Tibial artery (tissue), 4 donors: Measurements from ENCODE around the gene C19orf25.

ENCODE experiments used
- DNase-seq, 2 donors: peaks; one replicate each; pipeline ENCODE4 v3.0.0-alpha.2; 2019
- H3K27ac ChIP-seq, 2 donors: fragments of 200-600 bp; sonication (generic) in 1 of 2; 1 replicate in 1 of 2; 2 replicates in 1 of 2; pipeline ENCODE4 v1.5.1; 2018 to 2019; ENCODE audit warnings: mild to moderate bottlenecking in 1 of 2
- H3K27me3 ChIP-seq, 2 donors: fragments of 200-600 bp; sonication (generic) in 1 of 2; one replicate each; pipeline versions ENCODE4 v1.5.1 to v1.6.0; 2016 to 2019
- H3K36me3 ChIP-seq, 3 donors: fragments of 200-600 bp; sonication (generic) in 2 of 3; one replicate each; pipeline ENCODE4 v1.5.1; 2016 to 2019; ENCODE audit warnings: mild to moderate bottlenecking in 2 of 3
- H3K4me1 ChIP-seq, 4 donors: fragments of 200-600 bp; sonication (generic) in 2 of 4; 1 replicate in 3 of 4; 2 replicates in 1 of 4; pipeline ENCODE4 v1.5.1; 2016 to 2019
- H3K4me3 ChIP-seq, 2 donors: fragments of 200-600 bp; sonication (generic) in 1 of 2; 1 replicate in 1 of 2; 2 replicates in 1 of 2; pipeline ENCODE4 v1.5.1; 2018 to 2019; ENCODE audit warnings: mild to moderate bottlenecking in 2 of 2
- H3K9me3 ChIP-seq, 3 donors: fragments of 200-600 bp; sonication (generic) in 1 of 3; one replicate each; pipeline ENCODE4 v1.5.1; 2016 to 2019
- intact Hi-C: fragments of 100-400 bp; cut with DNase I; formaldehyde crosslinking; loops from one replicate; pipeline ENCODE4 v1.15.0; 2023; ENCODE audit warnings: low total_unique reads
- TF ChIP-seq, protein P1 (sequence below), 2 experiments: fragments of 200-600 bp in 1 of 2; fragments of 450-650 bp in 1 of 2; IDR thresholded peaks; one replicate each; pipeline ENCODE4 v1.5.1; 2017 to 2019; ENCODE audit warnings: antibody characterized with exemption in 2 of 2, mild to moderate bottlenecking in 1 of 2, moderate library complexity in 1 of 2

C19orf25 gene

DNA sequence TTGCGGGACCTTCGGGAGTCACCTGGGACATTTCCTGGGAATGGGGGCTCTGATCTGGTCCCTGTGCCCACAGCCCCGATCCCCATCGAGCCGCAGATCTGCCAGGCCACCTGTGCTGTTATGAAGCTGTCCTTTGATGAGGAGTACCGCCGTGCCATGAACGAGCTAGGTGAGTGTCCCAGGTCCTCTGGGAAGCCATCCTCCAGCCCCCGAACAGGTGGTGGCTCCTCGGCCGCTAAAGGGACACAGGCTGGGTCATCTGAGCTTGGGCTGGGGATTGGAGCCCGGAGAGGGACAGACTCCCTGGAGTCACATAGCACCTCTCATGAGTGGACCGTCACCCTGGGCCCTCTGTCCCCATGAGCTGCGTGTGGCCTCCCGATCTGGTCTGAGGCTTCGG is 21.1 kb downstream of the C19orf25 start:
- peaks cover 0 to 38% (median 21%) of the 10 kb centered on the region in 4 donors for H3K4me1 ChIP-seq
- H3K27ac ChIP-seq, result no peak overlapping the region
- H3K9me3 ChIP-seq, result no peaks in the 10 kb centered on the region
- no peak for DNase-seq
- TF ChIP-seq, protein P1, sequence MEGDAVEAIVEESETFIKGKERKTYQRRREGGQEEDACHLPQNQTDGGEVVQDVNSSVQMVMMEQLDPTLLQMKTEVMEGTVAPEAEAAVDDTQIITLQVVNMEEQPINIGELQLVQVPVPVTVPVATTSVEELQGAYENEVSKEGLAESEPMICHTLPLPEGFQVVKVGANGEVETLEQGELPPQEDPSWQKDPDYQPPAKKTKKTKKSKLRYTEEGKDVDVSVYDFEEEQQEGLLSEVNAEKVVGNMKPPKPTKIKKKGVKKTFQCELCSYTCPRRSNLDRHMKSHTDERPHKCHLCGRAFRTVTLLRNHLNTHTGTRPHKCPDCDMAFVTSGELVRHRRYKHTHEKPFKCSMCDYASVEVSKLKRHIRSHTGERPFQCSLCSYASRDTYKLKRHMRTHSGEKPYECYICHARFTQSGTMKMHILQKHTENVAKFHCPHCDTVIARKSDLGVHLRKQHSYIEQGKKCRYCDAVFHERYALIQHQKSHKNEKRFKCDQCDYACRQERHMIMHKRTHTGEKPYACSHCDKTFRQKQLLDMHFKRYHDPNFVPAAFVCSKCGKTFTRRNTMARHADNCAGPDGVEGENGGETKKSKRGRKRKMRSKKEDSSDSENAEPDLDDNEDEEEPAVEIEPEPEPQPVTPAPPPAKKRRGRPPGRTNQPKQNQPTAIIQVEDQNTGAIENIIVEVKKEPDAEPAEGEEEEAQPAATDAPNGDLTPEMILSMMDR (IDR thresholded peaks at IDR 0.05), result no peak
- H3K4me3 ChIP-seq, result no peak overlapping the region
- H3K36me3 ChIP-seq, result peaks cover 9 to 16% (median 10%) of the 10 kb centered on the region in 3 donors
- H3K27me3 ChIP-seq, result peaks cover 3 to 59% of the 10 kb centered on the region in 2 donors
- intact Hi-C loops, result no loop called here

DNA sequence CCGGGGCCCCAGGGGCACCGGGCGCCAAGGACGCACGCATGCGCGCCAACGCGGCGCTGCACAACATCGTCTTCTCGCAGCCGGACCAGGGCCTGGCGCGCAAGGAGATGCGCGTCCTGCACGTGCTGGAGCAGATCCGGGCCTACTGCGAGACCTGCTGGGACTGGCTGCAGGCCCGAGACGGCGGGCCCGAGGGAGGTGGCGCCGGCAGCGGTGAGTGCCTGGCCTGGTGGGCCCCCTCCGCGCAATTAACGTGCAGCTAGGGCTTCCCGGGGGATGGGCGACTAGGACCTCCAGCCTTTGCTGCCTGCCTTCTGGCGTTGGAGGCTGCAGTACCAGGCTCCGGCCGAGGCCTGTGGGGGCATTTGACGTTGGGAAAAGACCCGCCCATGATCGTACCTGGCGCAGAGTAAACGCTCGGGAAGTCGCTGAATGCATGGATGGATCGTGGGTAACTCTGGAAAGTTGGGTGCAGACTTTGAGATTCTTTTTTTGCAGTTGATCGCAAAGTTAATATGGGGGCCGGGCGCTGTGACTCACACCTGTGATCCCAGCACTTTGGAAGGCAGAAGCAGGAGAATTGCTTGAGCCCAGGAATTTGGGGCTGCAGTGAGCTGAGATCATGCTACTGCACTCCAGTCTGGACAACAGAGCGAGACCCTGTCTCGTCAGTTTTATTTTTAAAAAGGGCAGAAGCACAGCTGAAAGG is 21.8 kb downstream of the C19orf25 start:
- Histone ChIP-seq H3K4me1 (peaks cover 0 to 45% (median 24%) of the 10 kb centered on the region in 4 donors), H3K4me3 (no peak overlapping the region), H3K9me3 (no peaks in the 10 kb centered on the region), H3K27ac (no peak overlapping the region), H3K36me3 (peaks cover 9 to 16% (median 10%) of the 10 kb centered on the region in 3 donors), H3K27me3 (peaks cover 3 to 67% of the 10 kb centered on the region in 2 donors)
- intact Hi-C loops, result no loop called here
- TF ChIP-seq, protein P1 (IDR thresholded peaks at IDR 0.05), result no peak
- DNase-seq, result no peak

DNA sequence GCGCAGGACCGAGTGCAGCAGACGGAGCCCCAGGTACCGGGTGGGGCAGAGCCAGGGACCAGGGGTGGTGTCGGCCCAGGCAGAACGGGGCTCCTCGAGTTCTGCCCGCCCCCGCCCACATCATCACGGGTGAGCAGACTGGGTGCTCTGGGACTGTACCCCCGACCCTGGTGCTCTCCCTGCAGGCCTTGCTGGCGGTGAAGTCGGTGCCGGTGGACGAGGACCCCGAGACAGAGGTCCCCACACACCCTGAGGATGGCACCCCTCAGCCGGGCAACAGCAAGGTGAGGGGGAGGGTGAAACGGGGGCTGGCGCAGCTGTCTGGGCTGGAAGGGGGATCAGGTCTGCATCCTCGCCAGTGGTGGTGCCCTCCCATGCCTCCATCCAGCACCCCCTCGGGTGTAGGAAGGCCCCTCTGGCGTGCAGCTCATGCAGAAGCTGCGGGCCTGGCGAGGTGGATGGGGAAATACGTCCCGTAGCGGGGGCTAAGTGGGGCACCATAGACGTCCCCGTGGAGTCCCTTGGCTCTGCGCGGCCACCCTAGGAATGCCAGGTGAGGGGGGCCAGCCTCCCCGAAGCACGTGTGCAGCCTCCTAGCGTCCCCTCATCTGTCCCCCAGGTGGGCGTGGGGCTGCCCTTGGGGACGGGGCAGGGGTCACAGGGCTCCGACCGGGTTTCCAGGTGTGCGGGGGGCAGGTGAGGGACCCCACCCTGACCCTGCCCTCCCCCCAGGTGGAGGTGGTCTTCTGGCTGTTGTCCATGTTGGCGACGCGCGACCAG is 22.7 kb downstream of the C19orf25 start:
- no peak overlapping the region for H3K4me3 ChIP-seq
- no peaks in the 10 kb centered on the region for H3K9me3 ChIP-seq
- intact Hi-C loops, result no loop called here
- H3K4me1 ChIP-seq, result peaks cover 0 to 54% (median 26%) of the 10 kb centered on the region in 4 donors
- TF ChIP-seq, protein P1 (IDR thresholded peaks at IDR 0.05), result no peak
- H3K27me3 ChIP-seq, result peaks cover 3 to 75% of the 10 kb centered on the region in 2 donors
- peaks cover 9 to 15% (median 9%) of the 10 kb centered on the region in 3 donors for H3K36me3 ChIP-seq
- no peak overlapping the region for H3K27ac ChIP-seq
- DNase-seq, result no peak

DNA sequence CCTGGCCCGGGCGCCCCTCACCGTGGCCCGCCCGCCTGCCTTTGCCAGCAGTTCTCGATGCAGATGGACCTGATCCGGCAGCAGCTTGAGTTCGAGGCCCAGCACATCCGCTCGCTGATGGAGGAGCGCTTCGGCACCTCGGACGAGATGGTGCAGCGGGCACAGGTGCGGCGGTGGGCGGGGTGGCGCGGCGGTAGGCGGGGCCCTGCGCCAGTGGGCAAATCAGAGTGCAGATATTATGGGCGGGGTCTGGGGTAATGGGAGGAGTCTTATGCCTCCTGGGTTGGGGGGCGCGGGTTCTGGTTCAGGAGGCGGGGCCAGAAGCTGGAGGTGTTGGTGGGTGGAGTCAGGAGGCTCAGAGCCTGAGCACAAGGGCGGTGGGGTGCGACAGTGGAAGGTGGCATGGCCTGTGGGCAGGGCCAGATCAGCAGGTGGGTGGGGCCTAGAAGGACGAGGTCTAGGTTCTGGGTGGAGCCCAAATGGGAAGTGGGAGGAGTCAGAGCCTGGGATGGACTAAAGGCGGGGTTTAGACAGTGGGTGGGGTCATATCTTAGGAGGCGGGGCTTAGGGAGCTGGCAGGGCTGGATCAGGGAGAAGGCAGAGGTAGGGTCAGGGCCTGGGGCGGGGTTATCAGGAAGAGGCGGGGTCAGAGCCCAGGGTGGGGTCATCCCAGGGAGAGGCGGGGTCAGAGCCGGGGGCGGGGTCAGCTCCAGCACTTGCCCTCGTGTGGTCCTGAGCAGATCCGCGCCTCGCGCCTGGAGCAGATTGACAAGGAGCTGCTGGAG is 23.5 kb downstream of the C19orf25 start:
- H3K4me1 ChIP-seq, result peaks cover 0 to 54% (median 26%) of the 10 kb centered on the region in 4 donors
- DNase-seq, result no peak
- no peak overlapping the region for H3K4me3 ChIP-seq
- TF ChIP-seq, protein P1 (IDR thresholded peaks at IDR 0.05), result no peak
- H3K9me3 ChIP-seq, result no peaks in the 10 kb centered on the region
- H3K36me3 ChIP-seq, result peaks cover 1 to 7% (median 2%) of the 10 kb centered on the region in 3 donors
- H3K27me3 ChIP-seq, result peaks cover 9 to 83% of the 10 kb centered on the region in 2 donors
- intact Hi-C loops, result no loop called here
- H3K27ac ChIP-seq, result no peak overlapping the region

DNA sequence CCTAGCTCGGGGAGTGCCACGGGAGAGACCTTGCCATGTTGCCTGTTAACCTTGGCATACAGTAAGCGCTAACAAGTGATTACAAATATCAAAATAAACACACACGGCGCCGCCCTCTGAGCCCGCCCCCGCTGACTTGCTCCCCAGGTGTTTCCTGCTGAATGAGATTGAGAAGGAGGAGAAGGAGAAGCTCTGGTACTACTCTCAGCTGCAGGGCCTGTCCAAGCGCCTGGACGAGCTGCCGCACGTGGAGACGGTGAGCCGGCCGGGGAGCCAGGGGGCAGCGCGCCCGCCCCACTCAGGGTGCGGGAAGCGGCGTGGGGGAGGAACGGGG is 24.0 kb downstream of the C19orf25 start:
- Histone ChIP-seq H3K27me3 (peaks cover 14 to 89% of the 10 kb centered on the region in 2 donors), H3K4me3 (no peak overlapping the region), H3K27ac (no peak overlapping the region), H3K4me1 (peaks cover 0 to 55% (median 27%) of the 10 kb centered on the region in 4 donors), H3K9me3 (no peaks in the 10 kb centered on the region), H3K36me3 (peaks cover 0 to 2% (median 0%) of the 10 kb centered on the region in 3 donors)
- TF ChIP-seq, protein P1 (IDR thresholded peaks at IDR 0.05), result no peak
- no peak for DNase-seq
- intact Hi-C loops, result no loop called here
